HL-60 (cell line): ENCODE measurements around the gene SPINT2.
A peak's percentile ranks its signal among the peaks of the same experiment; 100 is the strongest.
"Not testable (repeated sequence)": the region's sequence is repeated elsewhere in the genome, so short reads cannot be mapped to it uniquely, and the experiment has no call there.

Experiments
- DNase-seq, 2 experiments: peaks; one replicate each; pipeline ENCODE4 v3.0.0-alpha.2; 2010 to 2020; ENCODE audit warnings: low read depth in 1 of 2, low spot score in 1 of 2
- H3K27ac ChIP-seq: fragments of 250-450 bp; sonication (Bioruptor Pico); replicated peaks from 2 replicates; pipeline ENCODE4 v1.5.1; 2020; ENCODE audit warnings: mild to moderate bottlenecking, moderate library complexity
- H3K27me3 ChIP-seq: fragments of 250-450 bp; sonication (Bioruptor Pico); 2 replicates; pipeline ENCODE4 v1.5.1; 2021; ENCODE audit warnings: mild to moderate bottlenecking, moderate library complexity; ENCODE audit not compliant: insufficient read depth, poor library complexity, severe bottlenecking
- H3K4me3 ChIP-seq: replicated peaks from 2 replicates; pipeline ENCODE4 v1.5.1; 2011; ENCODE audit warnings: mild to moderate bottlenecking, control low read depth, low read length; ENCODE audit not compliant: insufficient read depth
- GABPA ChIP-seq: IDR thresholded peaks from 2 replicates; pipeline ENCODE4 v1.6.1; 2012; ENCODE audit warnings: low read depth
- POLR2AphosphoS5 ChIP-seq: IDR thresholded peaks from 2 replicates; pipeline ENCODE4 v1.6.1; 2012; ENCODE audit warnings: low read depth
- SPI1 ChIP-seq: IDR thresholded peaks from 2 replicates; pipeline ENCODE4 v1.6.1; 2012; ENCODE audit warnings: low read depth, mild to moderate bottlenecking, borderline replicate concordance
- TF ChIP-seq, protein P1 (sequence below): IDR thresholded peaks from 2 replicates; pipeline ENCODE4 v1.6.1; 2012; ENCODE audit warnings: low read depth; ENCODE audit not compliant: insufficient replicate concordance
- TF ChIP-seq, protein P2 (sequence below): IDR thresholded peaks from one replicate; pipeline ENCODE4 v1.5.1; 2011; ENCODE audit warnings: low read length, control low read depth, inconsistent platforms; ENCODE audit not compliant: insufficient read depth

SPINT2 gene

GRCh38 chr19:38335949-38336637, 71.7 kb downstream of the SPINT2 start:
- TF ChIP-seq, protein P1, sequence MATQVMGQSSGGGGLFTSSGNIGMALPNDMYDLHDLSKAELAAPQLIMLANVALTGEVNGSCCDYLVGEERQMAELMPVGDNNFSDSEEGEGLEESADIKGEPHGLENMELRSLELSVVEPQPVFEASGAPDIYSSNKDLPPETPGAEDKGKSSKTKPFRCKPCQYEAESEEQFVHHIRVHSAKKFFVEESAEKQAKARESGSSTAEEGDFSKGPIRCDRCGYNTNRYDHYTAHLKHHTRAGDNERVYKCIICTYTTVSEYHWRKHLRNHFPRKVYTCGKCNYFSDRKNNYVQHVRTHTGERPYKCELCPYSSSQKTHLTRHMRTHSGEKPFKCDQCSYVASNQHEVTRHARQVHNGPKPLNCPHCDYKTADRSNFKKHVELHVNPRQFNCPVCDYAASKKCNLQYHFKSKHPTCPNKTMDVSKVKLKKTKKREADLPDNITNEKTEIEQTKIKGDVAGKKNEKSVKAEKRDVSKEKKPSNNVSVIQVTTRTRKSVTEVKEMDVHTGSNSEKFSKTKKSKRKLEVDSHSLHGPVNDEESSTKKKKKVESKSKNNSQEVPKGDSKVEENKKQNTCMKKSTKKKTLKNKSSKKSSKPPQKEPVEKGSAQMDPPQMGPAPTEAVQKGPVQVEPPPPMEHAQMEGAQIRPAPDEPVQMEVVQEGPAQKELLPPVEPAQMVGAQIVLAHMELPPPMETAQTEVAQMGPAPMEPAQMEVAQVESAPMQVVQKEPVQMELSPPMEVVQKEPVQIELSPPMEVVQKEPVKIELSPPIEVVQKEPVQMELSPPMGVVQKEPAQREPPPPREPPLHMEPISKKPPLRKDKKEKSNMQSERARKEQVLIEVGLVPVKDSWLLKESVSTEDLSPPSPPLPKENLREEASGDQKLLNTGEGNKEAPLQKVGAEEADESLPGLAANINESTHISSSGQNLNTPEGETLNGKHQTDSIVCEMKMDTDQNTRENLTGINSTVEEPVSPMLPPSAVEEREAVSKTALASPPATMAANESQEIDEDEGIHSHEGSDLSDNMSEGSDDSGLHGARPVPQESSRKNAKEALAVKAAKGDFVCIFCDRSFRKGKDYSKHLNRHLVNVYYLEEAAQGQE, result no peak
- TF ChIP-seq SPI1, result peak; percentile 40; the same call in 1 of the 2 replicates
- peak overlapping the region; percentile 84 for H3K27ac ChIP-seq

DNA sequence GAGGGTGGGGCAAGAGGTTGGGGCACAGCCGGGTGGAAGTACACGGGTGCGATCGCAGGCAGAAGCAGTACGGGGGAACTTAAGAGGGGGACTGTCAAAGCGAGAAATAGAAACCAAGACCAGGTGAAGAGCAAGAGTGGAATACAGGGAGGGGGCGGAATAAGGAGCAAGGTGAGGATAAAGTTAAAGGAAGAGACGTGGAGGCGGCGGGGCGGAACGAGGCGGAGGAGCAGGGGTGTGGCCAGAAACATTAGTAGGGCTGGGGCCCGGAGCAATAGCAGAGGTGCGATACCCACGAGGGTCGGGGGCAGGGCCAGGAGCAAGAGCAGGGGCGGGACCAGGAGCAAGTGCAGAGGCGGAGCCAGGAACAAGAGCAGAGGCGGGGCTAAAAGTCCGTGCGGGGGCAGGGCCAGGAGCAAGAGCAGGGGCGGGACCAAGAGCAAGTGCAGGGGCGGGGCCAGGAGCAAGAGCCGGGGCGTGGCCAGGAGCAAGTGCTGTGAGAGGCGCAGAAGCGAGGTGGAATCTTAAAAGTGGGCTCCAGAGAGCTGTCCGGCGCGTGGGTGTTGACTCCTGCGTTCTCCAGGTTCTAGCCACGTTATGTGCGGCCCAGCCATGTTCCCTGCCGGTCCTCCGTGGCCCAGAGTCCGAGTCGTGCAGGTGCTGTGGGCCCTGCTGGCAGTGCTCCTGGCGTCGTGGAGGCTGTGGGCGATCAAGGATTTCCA, 72.4 kb downstream of the SPINT2 start:
- H3K27me3 ChIP-seq, result no peaks in the 10 kb centered on the region
- DNase-seq, result peak; percentile 95 to 97
- H3K4me3 ChIP-seq, result peak overlapping the region; percentile 87
- H3K27ac ChIP-seq, result peak overlapping the region; percentile 84
- TF ChIP-seq, protein P1, result no peak
- TF ChIP-seq SPI1 (no peak), POLR2AphosphoS5 (no peak), GABPA (no peak)
- TF ChIP-seq, protein P2, sequence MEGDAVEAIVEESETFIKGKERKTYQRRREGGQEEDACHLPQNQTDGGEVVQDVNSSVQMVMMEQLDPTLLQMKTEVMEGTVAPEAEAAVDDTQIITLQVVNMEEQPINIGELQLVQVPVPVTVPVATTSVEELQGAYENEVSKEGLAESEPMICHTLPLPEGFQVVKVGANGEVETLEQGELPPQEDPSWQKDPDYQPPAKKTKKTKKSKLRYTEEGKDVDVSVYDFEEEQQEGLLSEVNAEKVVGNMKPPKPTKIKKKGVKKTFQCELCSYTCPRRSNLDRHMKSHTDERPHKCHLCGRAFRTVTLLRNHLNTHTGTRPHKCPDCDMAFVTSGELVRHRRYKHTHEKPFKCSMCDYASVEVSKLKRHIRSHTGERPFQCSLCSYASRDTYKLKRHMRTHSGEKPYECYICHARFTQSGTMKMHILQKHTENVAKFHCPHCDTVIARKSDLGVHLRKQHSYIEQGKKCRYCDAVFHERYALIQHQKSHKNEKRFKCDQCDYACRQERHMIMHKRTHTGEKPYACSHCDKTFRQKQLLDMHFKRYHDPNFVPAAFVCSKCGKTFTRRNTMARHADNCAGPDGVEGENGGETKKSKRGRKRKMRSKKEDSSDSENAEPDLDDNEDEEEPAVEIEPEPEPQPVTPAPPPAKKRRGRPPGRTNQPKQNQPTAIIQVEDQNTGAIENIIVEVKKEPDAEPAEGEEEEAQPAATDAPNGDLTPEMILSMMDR, result no peak

More at GRCh38 chr19:38335949-38336637, 71.7 kb downstream of the SPINT2 start:
- Histone ChIP-seq H3K27me3 (no peaks in the 10 kb centered on the region), H3K4me3 (peak overlapping the region; percentile 87)
- peak; percentile 90 to 98 for DNase-seq

DNA sequence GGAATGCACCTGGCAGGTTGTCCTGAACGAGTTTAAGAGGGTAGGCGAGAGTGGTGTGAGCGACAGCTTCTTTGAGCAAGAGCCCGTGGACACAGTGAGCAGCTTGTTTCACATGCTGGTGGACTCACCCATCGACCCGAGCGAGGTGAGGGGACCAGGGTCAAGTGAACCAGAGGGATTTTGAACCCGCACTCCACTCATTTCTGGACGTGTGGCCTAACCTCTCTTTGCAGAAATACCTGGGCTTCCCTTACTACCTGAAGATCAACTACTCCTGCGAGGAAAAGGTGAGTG, 72.9 kb downstream of the SPINT2 start:
- H3K27me3 ChIP-seq, result no peaks in the 10 kb centered on the region
- no peak overlapping the region for H3K27ac ChIP-seq
- H3K4me3 ChIP-seq, result peak overlapping the region; percentile 87
- TF ChIP-seq, protein P1, result no peak
- no peak for TF ChIP-seq GABPA
- no peak for TF ChIP-seq SPI1
- TF ChIP-seq POLR2AphosphoS5, result no peak
- TF ChIP-seq, protein P2, result no peak
- no peak for DNase-seq

DNA sequence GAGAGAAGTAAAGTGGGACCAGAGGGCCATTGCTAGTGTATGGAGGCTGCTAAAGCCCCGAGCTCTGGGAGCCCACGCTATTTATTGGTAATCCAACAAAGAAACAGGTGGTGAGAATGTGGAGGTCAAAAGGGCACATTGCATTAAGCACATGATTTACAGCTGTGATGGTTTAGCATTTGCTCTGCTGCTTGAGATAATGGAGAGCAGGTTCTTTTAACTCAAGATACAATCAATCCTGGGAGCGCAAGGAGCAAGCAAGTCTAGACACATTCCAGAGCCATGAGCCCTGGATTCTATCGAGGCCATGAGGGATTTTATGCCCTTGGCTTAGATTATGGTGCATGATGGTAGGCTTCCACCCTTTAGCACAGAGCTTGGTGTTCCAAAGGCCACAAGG, 74.6 kb downstream of the SPINT2 start:
- H3K27me3 ChIP-seq, H3K4me3 ChIP-seq, H3K27ac ChIP-seq, DNase-seq: not testable (repeated sequence)
